ENCODE measurements around the gene HOOK1. TPM values are rescaled to one million over a fixed set of nuclear protein-coding genes. Genes with fewer than 3 reads are reported as not detected.

Gene HOOK1
- total RNA-seq, 1 experiment from 2014 or later = 272 TPM

DNA sequence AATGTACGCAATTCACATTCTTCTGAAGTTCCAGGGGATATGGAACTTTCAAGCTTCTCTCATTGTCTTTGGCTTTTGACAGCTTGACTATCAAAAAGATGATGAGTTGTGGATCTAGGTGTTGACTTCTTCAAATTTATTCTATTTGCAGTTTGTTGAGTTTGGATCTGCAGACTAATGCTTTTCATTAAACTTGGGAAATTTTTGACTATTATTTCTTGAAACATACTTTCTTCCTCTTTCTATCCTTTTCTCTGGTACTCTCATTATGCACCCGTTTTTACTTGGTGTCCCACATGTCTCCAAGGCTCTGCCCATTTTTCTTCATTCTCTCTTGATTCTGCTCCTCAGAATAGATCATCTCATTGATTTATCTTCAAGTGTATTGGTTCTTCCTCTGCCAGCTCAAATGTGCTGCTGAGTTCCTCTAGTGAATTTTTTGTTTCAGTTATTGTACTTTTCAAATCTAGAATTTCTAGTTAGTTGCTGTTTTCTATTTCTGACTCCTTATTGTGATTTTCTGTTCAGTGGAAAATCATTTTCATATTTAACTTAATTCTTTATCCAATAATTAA lies 62.4 kb downstream of the HOOK1 start:
- Histone ChIP-seq H3K4me1 (ENCODE audit: insufficient read depth, low read length, poor library complexity, severe bottlenecking) (peaks cover 18% of the 10 kb centered on the region), H3K27ac (ENCODE audit: low read depth, low read length, poor library complexity, severe bottlenecking) (no peak overlapping the region), H3K36me3 (ENCODE audit: insufficient read depth, low read length, poor library complexity, severe bottlenecking) (peaks cover 49% of the 10 kb centered on the region), H3K27me3 (replicated peaks; ENCODE audit: insufficient read depth, low read depth, low read length, poor library complexity) (no peaks in the 10 kb centered on the region), H3K4me3 (ENCODE audit: low read depth, low read length, poor library complexity, severe bottlenecking) (no peak overlapping the region), H3K9me3 (ENCODE audit: low read depth, low read length, poor library complexity, severe bottlenecking) (no peaks in the 10 kb centered on the region)
- no peak for DNase-seq (ENCODE audit: low spot score)
- ChIA-PET CTCF (interaction anchor here (4.0 kb wide), 1 partner anchor 70 kb away, joined by 48 read pairs; no protein-coding TSS in a partner anchor), POLR2A (ENCODE audit: low non-redundant PET) (no interaction called here)
- intact Hi-C loops (cut with micrococcal nuclease; ENCODE audit: unreplicated experiment) = no loop called here
- no peak for TF ChIP-seq EZH2 (IDR thresholded peaks at IDR 0.05; ENCODE audit: borderline replicate concordance, low read depth, low read length, poor library complexity, severe bottlenecking)
- TF ChIP-seq, protein P1, sequence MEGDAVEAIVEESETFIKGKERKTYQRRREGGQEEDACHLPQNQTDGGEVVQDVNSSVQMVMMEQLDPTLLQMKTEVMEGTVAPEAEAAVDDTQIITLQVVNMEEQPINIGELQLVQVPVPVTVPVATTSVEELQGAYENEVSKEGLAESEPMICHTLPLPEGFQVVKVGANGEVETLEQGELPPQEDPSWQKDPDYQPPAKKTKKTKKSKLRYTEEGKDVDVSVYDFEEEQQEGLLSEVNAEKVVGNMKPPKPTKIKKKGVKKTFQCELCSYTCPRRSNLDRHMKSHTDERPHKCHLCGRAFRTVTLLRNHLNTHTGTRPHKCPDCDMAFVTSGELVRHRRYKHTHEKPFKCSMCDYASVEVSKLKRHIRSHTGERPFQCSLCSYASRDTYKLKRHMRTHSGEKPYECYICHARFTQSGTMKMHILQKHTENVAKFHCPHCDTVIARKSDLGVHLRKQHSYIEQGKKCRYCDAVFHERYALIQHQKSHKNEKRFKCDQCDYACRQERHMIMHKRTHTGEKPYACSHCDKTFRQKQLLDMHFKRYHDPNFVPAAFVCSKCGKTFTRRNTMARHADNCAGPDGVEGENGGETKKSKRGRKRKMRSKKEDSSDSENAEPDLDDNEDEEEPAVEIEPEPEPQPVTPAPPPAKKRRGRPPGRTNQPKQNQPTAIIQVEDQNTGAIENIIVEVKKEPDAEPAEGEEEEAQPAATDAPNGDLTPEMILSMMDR (conservative IDR thresholded peaks at IDR 0.05; ENCODE audit: low read depth, low read length) = no peak
- BruUV-seq (replicated peaks) = no TSS peak

- Histone ChIP-seq H3K9me3 (ENCODE audit: low read depth, low read length, poor library complexity, severe bottlenecking) (no peaks in the 10 kb centered on the region), H3K27ac (ENCODE audit: low read depth, low read length, poor library complexity, severe bottlenecking) (peak overlapping the region; percentile 43), H3K27me3 (replicated peaks; ENCODE audit: insufficient read depth, low read depth, low read length, poor library complexity) (no peaks in the 10 kb centered on the region), H3K36me3 (ENCODE audit: insufficient read depth, low read length, poor library complexity, severe bottlenecking) (peaks cover 38% of the 10 kb centered on the region), H3K4me1 (ENCODE audit: insufficient read depth, low read length, poor library complexity, severe bottlenecking) (peaks cover 18% of the 10 kb centered on the region), H3K4me3 (ENCODE audit: low read depth, low read length, poor library complexity, severe bottlenecking) (no peak overlapping the region)
- intact Hi-C loops (cut with micrococcal nuclease; ENCODE audit: unreplicated experiment) = no loop called here
- ChIA-PET POLR2A (ENCODE audit: low non-redundant PET) (no interaction called here), CTCF (interaction anchor here (0.6 to 4.0 kb wide), 3 partner anchors 51 to 93 kb away, joined by 3 to 48 read pairs (median 3); no protein-coding TSS in a partner anchor)
- TF ChIP-seq EZH2 (IDR thresholded peaks at IDR 0.05; ENCODE audit: borderline replicate concordance, low read depth, low read length, poor library complexity, severe bottlenecking) = no peak
- TF ChIP-seq, protein P1 (conservative IDR thresholded peaks at IDR 0.05; ENCODE audit: low read depth, low read length) = peak; percentile 27
- DNase-seq (ENCODE audit: low spot score) = peak; percentile 51
- no TSS peak for BruUV-seq (replicated peaks)
Measured at GRCh38 chr1:59878370-59878769, 63.6 kb downstream of the HOOK1 start.

GRCh38 chr1:59879574-59879973 lies 64.8 kb downstream of the HOOK1 start:
- peak overlapping the region; percentile 43 for H3K27ac ChIP-seq (ENCODE audit: low read depth, low read length, poor library complexity, severe bottlenecking)
- peaks cover 18% of the 10 kb centered on the region for H3K4me1 ChIP-seq (ENCODE audit: insufficient read depth, low read length, poor library complexity, severe bottlenecking)
- intact Hi-C loops (cut with micrococcal nuclease; ENCODE audit: unreplicated experiment) = loop anchor here (1.0 kb wide), 1 partner anchor 68 kb away; no protein-coding TSS in a partner anchor
- TF ChIP-seq, protein P1 (conservative IDR thresholded peaks at IDR 0.05; ENCODE audit: low read depth, low read length) = peak; percentile 80
- TF ChIP-seq EZH2 (IDR thresholded peaks at IDR 0.05; ENCODE audit: borderline replicate concordance, low read depth, low read length, poor library complexity, severe bottlenecking) = no peak
- no peaks in the 10 kb centered on the region for H3K27me3 ChIP-seq (replicated peaks; ENCODE audit: insufficient read depth, low read depth, low read length, poor library complexity)
- peaks cover 26% of the 10 kb centered on the region for H3K36me3 ChIP-seq (ENCODE audit: insufficient read depth, low read length, poor library complexity, severe bottlenecking)
- CTCF ChIA-PET = interaction anchor here (0.6 to 4.0 kb wide), 3 partner anchors 12 to 96 kb away, joined by 3 to 48 read pairs (median 5); no protein-coding TSS in a partner anchor
- H3K9me3 ChIP-seq (ENCODE audit: low read depth, low read length, poor library complexity, severe bottlenecking) = no peaks in the 10 kb centered on the region
- H3K4me3 ChIP-seq (ENCODE audit: low read depth, low read length, poor library complexity, severe bottlenecking) = no peak overlapping the region
- BruUV-seq (replicated peaks) = no TSS peak
- peak; percentile 92 for DNase-seq (ENCODE audit: low spot score)
- POLR2A ChIA-PET (ENCODE audit: low non-redundant PET) = interaction anchor here (0.6 kb wide), 1 partner anchor 1185 kb away, joined by 4 read pairs; no protein-coding TSS in a partner anchor

All from A673 (cell line).